H1 (cell line): ENCODE data around the gene HLA-DQA1. TPM values are rescaled to one million over a fixed set of nuclear protein-coding genes. Genes with fewer than 3 reads are reported as not detected.

Experiments
- CTCF ChIA-PET: fragments of 300-600 bp; sonication (Branson Sonifier 250); formaldehyde crosslinking; loops from one replicate; lab custom pipeline; 2021; ENCODE audit not compliant: partially characterized antibody; lab: Charles Lee
- POLR2A ChIA-PET: fragments of 300-600 bp; sonication (Branson Sonifier 250); formaldehyde crosslinking; loops from one replicate; lab custom pipeline; 2021; ENCODE audit warnings: inconsistent platforms; ENCODE audit not compliant: partially characterized antibody; lab: Charles Lee
- DNase-seq, 2 experiments: peaks; one replicate each; pipeline versions ENCODE4 v3.0.0 to v3.0.0-alpha.2; 2010 to 2022; ENCODE audit warnings: low spot score in 2 of 2, low read depth in 1 of 2, mixed read lengths in 1 of 2
- FAIRE-seq: peaks from 2 replicates; lab custom pipeline; 2011; peaks lifted over from hg19 to GRCh38; lab: Jason Lieb, UNC
- H2AFZ ChIP-seq: 2 replicates; pipeline ENCODE4 v1.8.1; 2012; ENCODE audit warnings: low read length, inconsistent platforms
- H2AK5ac ChIP-seq: 2 replicates; pipeline ENCODE4 v1.6.1; 2013; ENCODE audit warnings: low read depth, low read length
- H2BK120ac ChIP-seq: replicated peaks from 2 replicates; pipeline ENCODE3; 2013; ENCODE audit warnings: low read depth, low read length, inconsistent platforms
- H2BK12ac ChIP-seq: 2 replicates; pipeline ENCODE4 v1.6.1; 2013; ENCODE audit warnings: low read depth, low read length
- H2BK15ac ChIP-seq: 2 replicates; pipeline ENCODE4 v1.6.1; 2013; ENCODE audit warnings: low read length
- H2BK20ac ChIP-seq: 2 replicates; pipeline ENCODE4 v1.6.1; 2013; ENCODE audit warnings: low read length
- H2BK5ac ChIP-seq: 2 replicates; pipeline ENCODE4 v1.6.1; 2013; ENCODE audit warnings: low read depth, low read length
- H3K14ac ChIP-seq: 2 replicates; pipeline ENCODE4 v1.6.1; 2013; ENCODE audit warnings: inconsistent platforms; ENCODE audit not compliant: insufficient read length
- H3K18ac ChIP-seq: 2 replicates; pipeline ENCODE4 v1.6.1; 2013; ENCODE audit warnings: low read length; ENCODE audit errors: extremely low read depth
- H3K23ac ChIP-seq: 2 replicates; pipeline ENCODE4 v1.6.1; 2013; ENCODE audit warnings: inconsistent platforms; ENCODE audit not compliant: insufficient read length
- H3K23me2 ChIP-seq: 2 replicates; pipeline ENCODE4 v1.6.1; 2013; ENCODE audit warnings: low read depth, low read length
- H3K27ac ChIP-seq: 2 replicates; pipeline ENCODE4 v1.6.1; 2011; ENCODE audit warnings: low read depth, low read length, inconsistent platforms
- H3K27me3 ChIP-seq, 4 experiments: replicated peaks in 1 of 4; 1 replicate in 1 of 4; 2 replicates in 3 of 4; pipeline versions ENCODE4 v1.6.1 to v1.8.1; 2011 to 2013; ENCODE audit warnings: low read length in 3 of 4, mild to moderate bottlenecking in 3 of 4, inconsistent platforms in 2 of 4, mixed read lengths in 2 of 4, moderate library complexity in 1 of 4; ENCODE audit not compliant: control insufficient read depth in 3 of 4, insufficient read depth in 3 of 4; ENCODE audit errors: extremely low read depth in 1 of 4
- H3K36me3 ChIP-seq, 4 experiments: 2 replicates each; pipeline versions ENCODE4 v1.6.1 to v1.8.1; 2011 to 2013; ENCODE audit warnings: mild to moderate bottlenecking in 4 of 4, low read length in 3 of 4, moderate library complexity in 2 of 4, control low read depth in 1 of 4, inconsistent platforms in 1 of 4; ENCODE audit not compliant: insufficient read depth in 4 of 4, control insufficient read depth in 2 of 4
- H3K4ac ChIP-seq: replicated peaks from 2 replicates; pipeline ENCODE3; 2013; ENCODE audit warnings: low read length, low read depth, mixed read lengths, inconsistent platforms; ENCODE audit not compliant: insufficient read length
- H3K4me1 ChIP-seq, 4 experiments: replicated peaks in 1 of 4; 1 replicate in 1 of 4; 2 replicates in 3 of 4; pipeline versions ENCODE4 v1.6.1 to v1.8.1; 2011 to 2013; ENCODE audit warnings: low read length in 3 of 4, inconsistent platforms in 2 of 4, mixed read lengths in 1 of 4; ENCODE audit not compliant: insufficient read depth in 4 of 4, control insufficient read depth in 3 of 4
- H3K4me2 ChIP-seq, 2 experiments: 2 replicates each; pipeline versions ENCODE4 v1.6.1 to v1.8.1; 2011 to 2013; ENCODE audit warnings: low read depth in 2 of 2, low read length in 2 of 2, control low read depth in 1 of 2, inconsistent platforms in 1 of 2, mild to moderate bottlenecking in 1 of 2; ENCODE audit not compliant: insufficient read depth in 1 of 2
- H3K4me3 ChIP-seq, 4 experiments: fragments of 200-600, 300-600 bp in 1 of 4; sonication (generic), shearing (Covaris generic), sonication (Bioruptor Twin) in 1 of 4; 2 replicates each; pipeline versions ENCODE4 v1.5.1 to v1.8.1; 2011 to 2016; ENCODE audit warnings: low read length in 4 of 4, low read depth in 3 of 4, control low read depth in 2 of 4, inconsistent platforms in 2 of 4, mild to moderate bottlenecking in 2 of 4, mixed read lengths in 1 of 4, moderate library complexity in 1 of 4; ENCODE audit not compliant: insufficient read depth in 2 of 4; ENCODE audit errors: extremely low read depth in 1 of 4
- H3K56ac ChIP-seq: replicated peaks from 2 replicates; pipeline ENCODE3; 2013; ENCODE audit warnings: low read depth, mild to moderate bottlenecking, mixed read lengths, low read length, inconsistent platforms; ENCODE audit not compliant: insufficient read length
- H3K79me1 ChIP-seq: 2 replicates; pipeline ENCODE4 v1.6.1; 2013; ENCODE audit warnings: low read depth, low read length, control low read depth
- H3K79me2 ChIP-seq, 2 experiments: 2 replicates each; pipeline versions ENCODE4 v1.6.1 to v1.8.1; 2012 to 2013; ENCODE audit warnings: low read length in 2 of 2, mild to moderate bottlenecking in 2 of 2, inconsistent platforms in 1 of 2; ENCODE audit not compliant: insufficient read depth in 2 of 2, control insufficient read depth in 1 of 2
- H3K9ac ChIP-seq, 4 experiments: replicated peaks in 1 of 4; 1 replicate in 1 of 4; 2 replicates in 3 of 4; pipeline versions ENCODE4 v1.6.1 to v1.8.1; 2011 to 2013; ENCODE audit warnings: low read depth in 3 of 4, low read length in 3 of 4, control low read depth in 2 of 4, mild to moderate bottlenecking in 2 of 4, moderate library complexity in 2 of 4, inconsistent platforms in 1 of 4; ENCODE audit errors: extremely low read depth in 1 of 4
- H3K9me3 ChIP-seq, 2 experiments: 2 replicates each; pipeline versions ENCODE4 v1.6.1 to v1.8.1; 2012 to 2013; ENCODE audit warnings: mild to moderate bottlenecking in 2 of 2, moderate library complexity in 2 of 2, control low read depth in 1 of 2, inconsistent platforms in 1 of 2, low read depth in 1 of 2, low read length in 1 of 2, mixed read lengths in 1 of 2; ENCODE audit not compliant: insufficient read depth in 2 of 2
- H4K20me1 ChIP-seq, 2 experiments: replicated peaks in 1 of 2; 2 replicates each; pipeline versions ENCODE3 to v1.8.1; 2011 to 2013; ENCODE audit warnings: inconsistent platforms in 2 of 2, low read length in 2 of 2, mild to moderate bottlenecking in 1 of 2; ENCODE audit not compliant: insufficient read depth in 2 of 2, control insufficient read depth in 1 of 2
- H4K5ac ChIP-seq: 2 replicates; pipeline ENCODE4 v1.6.1; 2013; ENCODE audit warnings: low read length, low read depth, mixed read lengths, inconsistent platforms; ENCODE audit not compliant: insufficient read length
- H4K8ac ChIP-seq: 2 replicates; pipeline ENCODE4 v1.8.0; 2013; ENCODE audit warnings: mild to moderate bottlenecking, moderate library complexity, low read length, inconsistent platforms; ENCODE audit not compliant: insufficient read depth; ENCODE audit errors: extremely low read depth
- H4K91ac ChIP-seq: replicated peaks from 2 replicates; pipeline ENCODE3; 2013; ENCODE audit warnings: low read length, mixed read lengths, inconsistent platforms; ENCODE audit not compliant: insufficient read length
- BACH1 ChIP-seq: IDR thresholded peaks from 2 replicates; pipeline ENCODE4 v1.6.1; 2012; ENCODE audit warnings: low read length, improper control_type of control experiment
- CBX5 ChIP-seq: fragments of 300-800, 300-1000 bp; sonication (generic); IDR thresholded peaks from 2 replicates; pipeline ENCODE4 v1.7.1; 2016; ENCODE audit warnings: antibody characterized with exemption, low read length, low read depth
- CHD2 ChIP-seq: IDR thresholded peaks from 2 replicates; pipeline ENCODE4 v1.6.1; 2012; ENCODE audit warnings: low read length, improper control_type of control experiment
- CREB1 ChIP-seq: IDR thresholded peaks from 2 replicates; pipeline ENCODE4 v1.6.1; 2012; ENCODE audit warnings: inconsistent platforms
- EZH2 ChIP-seq: fragments of 200-600 bp; sonication (generic); IDR thresholded peaks from 2 replicates; pipeline ENCODE4 v1.7.1; 2012; ENCODE audit warnings: low read depth, mild to moderate bottlenecking, moderate library complexity, low read length, inconsistent platforms; ENCODE audit not compliant: severe bottlenecking
- HDAC2 ChIP-seq, 2 experiments: fragments of 300-600 bp in 1 of 2; sonication (generic) in 1 of 2; IDR thresholded peaks; 2 replicates each; pipeline ENCODE4 v1.6.1; 2011 to 2012; ENCODE audit warnings: low read depth in 2 of 2, low read length in 2 of 2, mild to moderate bottlenecking in 2 of 2, moderate library complexity in 2 of 2, borderline replicate concordance in 1 of 2, inconsistent platforms in 1 of 2
- HDAC6 ChIP-seq: IDR thresholded peaks from one replicate; pipeline ENCODE4 v1.7.1; 2012; ENCODE audit warnings: low read depth, mild to moderate bottlenecking, inconsistent platforms, low read length, moderate library complexity
- KDM4A ChIP-seq: IDR thresholded peaks from one replicate; pipeline ENCODE4 v1.7.1; 2012; ENCODE audit warnings: low read depth, mild to moderate bottlenecking, moderate library complexity, low read length, inconsistent platforms; ENCODE audit not compliant: severe bottlenecking
- RFX5 ChIP-seq: IDR thresholded peaks from 2 replicates; pipeline ENCODE4 v1.6.1; 2011; ENCODE audit warnings: low read depth, low read length, improper control_type of control experiment, borderline replicate concordance
- RXRA ChIP-seq: IDR thresholded peaks from 2 replicates; pipeline ENCODE4 v1.6.1; 2011; ENCODE audit warnings: low read depth, mild to moderate bottlenecking, low read length, moderate library complexity; ENCODE audit not compliant: insufficient read depth
- SAP30 ChIP-seq: fragments of 300-600 bp; sonication (generic); IDR thresholded peaks from 2 replicates; pipeline ENCODE4 v1.7.1; 2012; ENCODE audit warnings: low read length, moderate library complexity, mild to moderate bottlenecking, inconsistent platforms; ENCODE audit not compliant: insufficient read depth, insufficient replicate concordance
- SIX5 ChIP-seq: IDR thresholded peaks from 2 replicates; pipeline ENCODE4 v1.6.1; 2011; ENCODE audit warnings: mild to moderate bottlenecking, low read depth, low read length
- SP1 ChIP-seq: IDR thresholded peaks from 2 replicates; pipeline ENCODE4 v1.6.1; 2011; ENCODE audit warnings: low read depth, low read length
- SP2 ChIP-seq: IDR thresholded peaks from 2 replicates; pipeline ENCODE4 v1.6.1; 2012; ENCODE audit warnings: mild to moderate bottlenecking, low read length, inconsistent platforms
- SP4 ChIP-seq: IDR thresholded peaks from 2 replicates; pipeline ENCODE4 v1.6.1; 2012; ENCODE audit warnings: low read length, inconsistent platforms
- TBP ChIP-seq: IDR thresholded peaks from 2 replicates; pipeline ENCODE4 v1.6.1; 2011; ENCODE audit warnings: low read depth, low read length, improper control_type of control experiment
- WGBS, 2 experiments: shearing (Covaris generic) in 1 of 2; methylation state at CpG; one replicate each; pipeline versions ENCODE4 v1.1.6 to v1.1.7; 2013 to 2015; ENCODE audit warnings: low lambda C conversion rate in 2 of 2, mixed read lengths in 2 of 2, inconsistent platforms in 1 of 2, low coverage in 1 of 2, missing lambda C conversion rate in 1 of 2; ENCODE audit not compliant: insufficient replicate concordance in 2 of 2, insufficient coverage in 1 of 2, insufficient read length in 1 of 2; ENCODE audit errors: extremely low coverage in 1 of 2, missing lambda C conversion rate in 1 of 2; 5-methylcytosine and 5-hydroxymethylcytosine counted together
- polyA plus RNA-seq, 7 experiments: library from polyadenylated mRNA; depleted of rRNA in 3 of 7; stranded (reverse) in 5 of 7; unstranded in 2 of 7; fragments of >200 nt in 5 of 7; fragments of 200-250 nt in 2 of 7; gene quantifications; 1 replicate in 5 of 7; 2 replicates in 1 of 7; 4 replicates in 1 of 7; pipeline versions ENCODE4 v1.2.1 to v1.2.3, GENCODE V29; 2011 to 2013; ENCODE audit warnings: missing spikeins in 2 of 7, mixed read lengths in 2 of 7
- total RNA-seq: library from RNA; stranded (reverse); fragmentation: NEBNext Ultra II Directional; extraction: Animal tissue kit (Norgen Biotek cat#: 25700); gene quantifications from 2 replicates; pipeline ENCODE4 v1.2.1, GENCODE V29; 2021

HLA-DQA1 gene
- total and polyA plus RNA-seq, 2 of the 8 experiments (the other 6 are each of a cell fraction or from before 2014, with no cell fraction given), result 0.12 TPM; not detected in 1

- Histone ChIP-seq H2AK5ac (no peak overlapping the region), H3K23ac (no peak overlapping the region), H3K36me3 (no peaks in the 10 kb centered on the region), H4K5ac (no peak overlapping the region), H2BK15ac (no peak overlapping the region), H2BK12ac (no peak overlapping the region), H3K4me3 (no peak overlapping the region), H3K4ac (no peak overlapping the region), H3K79me2 (no peaks in the 10 kb centered on the region), H3K18ac (no peak overlapping the region), H3K23me2 (no peaks in the 10 kb centered on the region), H3K27me3 (no peaks in the 10 kb centered on the region), H3K27ac (no peak overlapping the region), H3K9me3 (no peaks in the 10 kb centered on the region; a peak in 1 of 4 replicates), H4K91ac (no peak overlapping the region), H2BK20ac (no peak overlapping the region), H3K79me1 (no peaks in the 10 kb centered on the region), H3K9ac (no peak overlapping the region), H3K4me2 (no peak overlapping the region), H3K14ac (no peak overlapping the region), H3K4me1 (no peaks in the 10 kb centered on the region; a peak in 1 of 7 replicates), H4K20me1 (no peaks in the 10 kb centered on the region), H4K8ac (no peak overlapping the region; the same call in 1 of the 2 replicates), H2BK120ac (no peak overlapping the region), H3K56ac (no peak overlapping the region), H2AFZ (no peak overlapping the region), H2BK5ac (no peak overlapping the region)
- POLR2A ChIA-PET, result no interaction called here
- DNase-seq (no peak), FAIRE-seq (no peak)
- 93% methylated on average over 3 of the region's 4 CpGs; no CpG with 5 or more reads in 1 of the 2 experiments for WGBS, 2 experiments
- CTCF ChIA-PET, result no interaction called here
- TF ChIP-seq HDAC6, result no peak
- no peak for TF ChIP-seq SP2
- no peak for TF ChIP-seq EZH2
- TF ChIP-seq CBX5, result no peak
- no peak for TF ChIP-seq CREB1
- no peak for TF ChIP-seq KDM4A
- no peak for TF ChIP-seq SP1
- no peak for TF ChIP-seq HDAC2 (IDR thresholded peaks at IDR 0.05; ENCODE audit: borderline replicate concordance in 1 of 2, low read depth in 2 of 2, low read length in 2 of 2)
- no peak for TF ChIP-seq CHD2
- no peak for TF ChIP-seq RFX5
- TF ChIP-seq TBP, result no peak
- TF ChIP-seq SIX5, result no peak
- no peak for TF ChIP-seq SAP30
- no peak for TF ChIP-seq BACH1
- no peak for TF ChIP-seq RXRA
- TF ChIP-seq SP4, result no peak
Observed at GRCh38 chr6:32679492-32679891, 42.3 kb downstream of the HLA-DQA1 start.
